Colonic mucosa (tissue), 4 donors: Measurements from ENCODE around the gene ANKRD31. TPM values are rescaled to one million over a fixed set of nuclear protein-coding genes. Genes with fewer than 3 reads are reported as not detected.

Experiments
- DNase-seq: peaks from one replicate; pipeline ENCODE4 v3.0.0-alpha.2; 2020
- H3K27ac ChIP-seq: fragments of 200-600 bp; one replicate; pipeline ENCODE4 v1.8.0; 2021
- H3K27me3 ChIP-seq: fragments of 200-600 bp; one replicate; pipeline ENCODE4 v1.8.0; 2021
- H3K36me3 ChIP-seq: fragments of 200-600 bp; one replicate; pipeline ENCODE4 v1.8.0; 2021
- H3K4me1 ChIP-seq: fragments of 200-600 bp; one replicate; pipeline ENCODE4 v1.8.0; 2021; ENCODE audit warnings: mild to moderate bottlenecking
- H3K4me3 ChIP-seq: fragments of 200-600 bp; one replicate; pipeline ENCODE4 v1.8.0; 2021
- H3K9ac ChIP-seq, 2 donors: one replicate each; pipeline ENCODE4 v1.7.0; 2013; ENCODE audit warnings: control low read depth in 2 of 2, low read depth in 2 of 2, low read length in 2 of 2
- H3K9me3 ChIP-seq: fragments of 200-600 bp; one replicate; pipeline ENCODE4 v1.8.0; 2021
- intact Hi-C: fragments of 100-400 bp; cut with DNase I; formaldehyde crosslinking; loops from one replicate; pipeline ENCODE4 v1.14.1; 2022
- total RNA-seq, 2 donors: library from RNA; stranded (reverse); fragmentation: NEBNext Ultra II Directional in 1 of 2; extraction: Animal tissue kit (Norgen Biotek cat#: 25700) in 1 of 2; gene quantifications; one replicate each; pipeline ENCODE4 v1.2.1, GENCODE V29; 2021
- TF ChIP-seq, protein P1 (sequence below): fragments of 200-600 bp; IDR thresholded peaks from one replicate; pipeline ENCODE4 v1.8.0; 2022; ENCODE audit warnings: antibody characterized with exemption, mild to moderate bottlenecking
- donor health status: healthy.
- donor health status: DM: no; HTN: no; CAD: no.
- donor health status: DM: no; HTN: no; CAD: no.

Gene ANKRD31
- total RNA-seq, 2 donors from 2014 or later = 0.05 TPM

GRCh38 chr5:75042522-75042921 lies 194.2 kb downstream of the ANKRD31 start:
- intact Hi-C loops = no loop called here

GRCh38 chr5:75040973-75041372 lies 195.7 kb downstream of the ANKRD31 start:
- Histone ChIP-seq H3K27ac (no peak overlapping the region), H3K27me3 (no peaks in the 10 kb centered on the region), H3K9ac (no peak overlapping the region), H3K36me3 (no peaks in the 10 kb centered on the region), H3K9me3 (no peaks in the 10 kb centered on the region), H3K4me3 (no peak overlapping the region), H3K4me1 (no peaks in the 10 kb centered on the region)
- intact Hi-C loops = no loop called here
- DNase-seq = no peak
- TF ChIP-seq, protein P1, sequence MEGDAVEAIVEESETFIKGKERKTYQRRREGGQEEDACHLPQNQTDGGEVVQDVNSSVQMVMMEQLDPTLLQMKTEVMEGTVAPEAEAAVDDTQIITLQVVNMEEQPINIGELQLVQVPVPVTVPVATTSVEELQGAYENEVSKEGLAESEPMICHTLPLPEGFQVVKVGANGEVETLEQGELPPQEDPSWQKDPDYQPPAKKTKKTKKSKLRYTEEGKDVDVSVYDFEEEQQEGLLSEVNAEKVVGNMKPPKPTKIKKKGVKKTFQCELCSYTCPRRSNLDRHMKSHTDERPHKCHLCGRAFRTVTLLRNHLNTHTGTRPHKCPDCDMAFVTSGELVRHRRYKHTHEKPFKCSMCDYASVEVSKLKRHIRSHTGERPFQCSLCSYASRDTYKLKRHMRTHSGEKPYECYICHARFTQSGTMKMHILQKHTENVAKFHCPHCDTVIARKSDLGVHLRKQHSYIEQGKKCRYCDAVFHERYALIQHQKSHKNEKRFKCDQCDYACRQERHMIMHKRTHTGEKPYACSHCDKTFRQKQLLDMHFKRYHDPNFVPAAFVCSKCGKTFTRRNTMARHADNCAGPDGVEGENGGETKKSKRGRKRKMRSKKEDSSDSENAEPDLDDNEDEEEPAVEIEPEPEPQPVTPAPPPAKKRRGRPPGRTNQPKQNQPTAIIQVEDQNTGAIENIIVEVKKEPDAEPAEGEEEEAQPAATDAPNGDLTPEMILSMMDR = no peak

More at GRCh38 chr5:75042522-75042921, 194.2 kb downstream of the ANKRD31 start:
- no peaks in the 10 kb centered on the region for H3K9me3 ChIP-seq
- TF ChIP-seq, protein P1 = no peak
- H3K36me3 ChIP-seq = no peaks in the 10 kb centered on the region
- H3K27me3 ChIP-seq = no peaks in the 10 kb centered on the region
- no peak for DNase-seq
- H3K4me3 ChIP-seq = no peak overlapping the region
- no peak overlapping the region for H3K9ac ChIP-seq
- no peaks in the 10 kb centered on the region for H3K4me1 ChIP-seq
- H3K27ac ChIP-seq = no peak overlapping the region

GRCh38 chr5:75037106-75037505 lies 199.6 kb downstream of the ANKRD31 start:
- Histone ChIP-seq H3K9ac (no peak overlapping the region), H3K36me3 (no peaks in the 10 kb centered on the region), H3K9me3 (no peaks in the 10 kb centered on the region), H3K27me3 (no peaks in the 10 kb centered on the region), H3K4me1 (no peaks in the 10 kb centered on the region), H3K4me3 (no peak overlapping the region), H3K27ac (no peak overlapping the region)
- DNase-seq = no peak
- TF ChIP-seq, protein P1 = no peak
- intact Hi-C loops = no loop called here

DNA sequence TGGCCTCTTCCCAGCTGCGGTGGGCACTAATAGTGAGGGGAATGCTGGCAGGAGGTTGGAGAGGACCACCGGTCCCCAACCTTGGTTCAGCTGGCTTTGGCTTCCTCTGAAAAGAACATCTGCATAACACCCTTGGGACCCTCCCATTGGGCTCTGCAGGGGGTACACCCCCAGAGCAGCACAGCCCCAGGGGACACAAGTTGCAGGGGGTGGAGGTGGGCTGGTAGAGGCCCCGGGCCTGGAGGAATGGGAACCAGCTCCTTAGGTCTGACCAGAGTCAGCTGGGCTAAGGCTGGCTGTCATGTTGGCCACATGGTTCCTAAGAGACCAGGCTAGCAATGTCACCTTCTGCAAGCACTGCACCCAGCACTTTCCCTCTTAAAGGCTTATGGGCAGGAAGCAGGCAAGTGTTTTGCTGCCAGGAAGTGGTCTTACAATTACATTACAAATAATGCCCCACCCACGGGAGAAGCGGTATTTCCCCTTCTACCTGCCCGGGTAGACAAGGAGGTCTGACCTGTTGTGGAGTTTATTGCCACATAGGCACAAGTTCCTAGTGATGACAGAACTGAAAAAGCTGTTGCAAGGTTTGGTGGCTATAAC lies 202.4 kb downstream of the ANKRD31 start:
- TF ChIP-seq, protein P1 = no peak
- peak; percentile 24 for DNase-seq
- no peaks in the 10 kb centered on the region for H3K4me1 ChIP-seq
- intact Hi-C loops = no loop called here
- no peak overlapping the region for H3K4me3 ChIP-seq
- H3K9ac ChIP-seq = no peak overlapping the region
- no peaks in the 10 kb centered on the region for H3K9me3 ChIP-seq
- H3K27me3 ChIP-seq = no peaks in the 10 kb centered on the region
- H3K36me3 ChIP-seq = no peaks in the 10 kb centered on the region
- H3K27ac ChIP-seq = no peak overlapping the region

- Histone ChIP-seq H3K4me3 (no peak overlapping the region), H3K9ac (no peak overlapping the region), H3K9me3 (no peaks in the 10 kb centered on the region), H3K4me1 (no peaks in the 10 kb centered on the region), H3K27ac (no peak overlapping the region), H3K27me3 (no peaks in the 10 kb centered on the region), H3K36me3 (no peaks in the 10 kb centered on the region)
- DNase-seq = no peak
- intact Hi-C loops = no loop called here
- TF ChIP-seq, protein P1 = no peak
Observed at GRCh38 chr5:75031366-75031765, 205.3 kb downstream of the ANKRD31 start.
